GM23338 (cell line): ENCODE measurements around the gene LPIN1.

ENCODE experiments used
- CREB1 ChIP-seq: fragments of 250-450 bp; sonication (Bioruptor Pico); IDR thresholded peaks from 2 replicates; pipeline ENCODE4 v1.5.0; 2020; ENCODE audit warnings: low read depth, mild to moderate bottlenecking, moderate library complexity
- CTCF ChIP-seq, 2 experiments: fragments of 200-600 bp in 1 of 2; sonication (generic) in 1 of 2; conservative IDR thresholded peaks; 2 replicates each; pipeline versions ENCODE4 v1.5.1 to v1.6.1; 2016 to 2017; ENCODE audit warnings: antibody characterized with exemption in 2 of 2, low read depth in 2 of 2, mild to moderate bottlenecking in 2 of 2, moderate library complexity in 1 of 2
- EZH2 ChIP-seq: fragments of 200-600 bp; sonication (generic); IDR thresholded peaks from one replicate; pipeline ENCODE4 v1.8.0; 2017; ENCODE audit warnings: antibody characterized with exemption, mild to moderate bottlenecking, low read depth; ENCODE audit not compliant: unreplicated experiment
- EZH2phosphoT487 ChIP-seq: fragments of 200-600 bp; sonication (generic); IDR thresholded peaks from one replicate; pipeline ENCODE4 v1.8.1; 2018; ENCODE audit warnings: antibody characterized with exemption; ENCODE audit not compliant: unreplicated experiment
- JUNB ChIP-seq: IDR thresholded peaks from one replicate; pipeline ENCODE4 v1.6.1; 2016; ENCODE audit warnings: antibody characterized with exemption; ENCODE audit not compliant: unreplicated experiment
- NANOG ChIP-seq: IDR thresholded peaks from 2 replicates; pipeline ENCODE4 v1.6.1; 2016; ENCODE audit warnings: antibody characterized with exemption, borderline replicate concordance
- POLR2AphosphoS5 ChIP-seq: IDR thresholded peaks from 2 replicates; pipeline ENCODE4 v1.6.1; 2016; ENCODE audit warnings: antibody characterized with exemption, low read depth
- REST ChIP-seq: IDR thresholded peaks from one replicate; pipeline ENCODE4 v1.6.1; 2018; ENCODE audit warnings: antibody characterized with exemption; ENCODE audit not compliant: unreplicated experiment
- ZNF114 ChIP-seq: fragments of 250-450 bp; sonication (Bioruptor Pico); IDR thresholded peaks from 2 replicates; pipeline ENCODE4 v1.5.0; 2020; ENCODE audit warnings: mild to moderate bottlenecking, moderate library complexity
- TF ChIP-seq, protein P1 (sequence below): fragments of 250-450 bp; sonication (Bioruptor Pico); IDR thresholded peaks from 2 replicates; pipeline ENCODE4 v1.5.0; 2020; ENCODE audit warnings: mild to moderate bottlenecking, moderate library complexity

DNA sequence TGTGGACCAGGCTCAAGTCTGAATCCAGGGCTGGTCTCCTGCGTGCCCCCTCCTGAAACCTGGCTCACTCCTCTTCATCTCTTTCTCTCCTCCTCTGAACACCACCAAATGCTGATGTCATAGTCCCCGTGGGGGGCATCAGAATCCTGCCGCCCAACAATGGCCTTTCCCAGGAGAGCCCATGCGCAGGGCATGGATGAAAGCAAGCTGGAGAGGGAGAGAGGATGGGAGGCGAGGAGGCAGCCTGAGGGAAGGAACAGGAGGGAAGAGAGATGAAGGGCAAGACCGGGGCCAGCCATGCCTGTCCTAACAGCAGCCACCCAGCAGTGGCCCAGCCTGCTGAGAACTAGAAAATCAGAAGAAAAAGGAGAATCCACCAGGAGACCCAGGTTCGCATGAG, 22.3 kb upstream of the LPIN1 start:
- TF ChIP-seq ZNF114 (CRISPR knock-in tag) (no peak), POLR2AphosphoS5 (no peak), CTCF (conservative IDR thresholded peaks at IDR 0.05; ENCODE audit: low read depth in 2 of 2) (no peak), EZH2phosphoT487 (no peak), REST (no peak), EZH2 (no peak), NANOG (no peak), CREB1 (CRISPR knock-in tag) (no peak), JUNB (no peak)
- TF ChIP-seq, protein P1, sequence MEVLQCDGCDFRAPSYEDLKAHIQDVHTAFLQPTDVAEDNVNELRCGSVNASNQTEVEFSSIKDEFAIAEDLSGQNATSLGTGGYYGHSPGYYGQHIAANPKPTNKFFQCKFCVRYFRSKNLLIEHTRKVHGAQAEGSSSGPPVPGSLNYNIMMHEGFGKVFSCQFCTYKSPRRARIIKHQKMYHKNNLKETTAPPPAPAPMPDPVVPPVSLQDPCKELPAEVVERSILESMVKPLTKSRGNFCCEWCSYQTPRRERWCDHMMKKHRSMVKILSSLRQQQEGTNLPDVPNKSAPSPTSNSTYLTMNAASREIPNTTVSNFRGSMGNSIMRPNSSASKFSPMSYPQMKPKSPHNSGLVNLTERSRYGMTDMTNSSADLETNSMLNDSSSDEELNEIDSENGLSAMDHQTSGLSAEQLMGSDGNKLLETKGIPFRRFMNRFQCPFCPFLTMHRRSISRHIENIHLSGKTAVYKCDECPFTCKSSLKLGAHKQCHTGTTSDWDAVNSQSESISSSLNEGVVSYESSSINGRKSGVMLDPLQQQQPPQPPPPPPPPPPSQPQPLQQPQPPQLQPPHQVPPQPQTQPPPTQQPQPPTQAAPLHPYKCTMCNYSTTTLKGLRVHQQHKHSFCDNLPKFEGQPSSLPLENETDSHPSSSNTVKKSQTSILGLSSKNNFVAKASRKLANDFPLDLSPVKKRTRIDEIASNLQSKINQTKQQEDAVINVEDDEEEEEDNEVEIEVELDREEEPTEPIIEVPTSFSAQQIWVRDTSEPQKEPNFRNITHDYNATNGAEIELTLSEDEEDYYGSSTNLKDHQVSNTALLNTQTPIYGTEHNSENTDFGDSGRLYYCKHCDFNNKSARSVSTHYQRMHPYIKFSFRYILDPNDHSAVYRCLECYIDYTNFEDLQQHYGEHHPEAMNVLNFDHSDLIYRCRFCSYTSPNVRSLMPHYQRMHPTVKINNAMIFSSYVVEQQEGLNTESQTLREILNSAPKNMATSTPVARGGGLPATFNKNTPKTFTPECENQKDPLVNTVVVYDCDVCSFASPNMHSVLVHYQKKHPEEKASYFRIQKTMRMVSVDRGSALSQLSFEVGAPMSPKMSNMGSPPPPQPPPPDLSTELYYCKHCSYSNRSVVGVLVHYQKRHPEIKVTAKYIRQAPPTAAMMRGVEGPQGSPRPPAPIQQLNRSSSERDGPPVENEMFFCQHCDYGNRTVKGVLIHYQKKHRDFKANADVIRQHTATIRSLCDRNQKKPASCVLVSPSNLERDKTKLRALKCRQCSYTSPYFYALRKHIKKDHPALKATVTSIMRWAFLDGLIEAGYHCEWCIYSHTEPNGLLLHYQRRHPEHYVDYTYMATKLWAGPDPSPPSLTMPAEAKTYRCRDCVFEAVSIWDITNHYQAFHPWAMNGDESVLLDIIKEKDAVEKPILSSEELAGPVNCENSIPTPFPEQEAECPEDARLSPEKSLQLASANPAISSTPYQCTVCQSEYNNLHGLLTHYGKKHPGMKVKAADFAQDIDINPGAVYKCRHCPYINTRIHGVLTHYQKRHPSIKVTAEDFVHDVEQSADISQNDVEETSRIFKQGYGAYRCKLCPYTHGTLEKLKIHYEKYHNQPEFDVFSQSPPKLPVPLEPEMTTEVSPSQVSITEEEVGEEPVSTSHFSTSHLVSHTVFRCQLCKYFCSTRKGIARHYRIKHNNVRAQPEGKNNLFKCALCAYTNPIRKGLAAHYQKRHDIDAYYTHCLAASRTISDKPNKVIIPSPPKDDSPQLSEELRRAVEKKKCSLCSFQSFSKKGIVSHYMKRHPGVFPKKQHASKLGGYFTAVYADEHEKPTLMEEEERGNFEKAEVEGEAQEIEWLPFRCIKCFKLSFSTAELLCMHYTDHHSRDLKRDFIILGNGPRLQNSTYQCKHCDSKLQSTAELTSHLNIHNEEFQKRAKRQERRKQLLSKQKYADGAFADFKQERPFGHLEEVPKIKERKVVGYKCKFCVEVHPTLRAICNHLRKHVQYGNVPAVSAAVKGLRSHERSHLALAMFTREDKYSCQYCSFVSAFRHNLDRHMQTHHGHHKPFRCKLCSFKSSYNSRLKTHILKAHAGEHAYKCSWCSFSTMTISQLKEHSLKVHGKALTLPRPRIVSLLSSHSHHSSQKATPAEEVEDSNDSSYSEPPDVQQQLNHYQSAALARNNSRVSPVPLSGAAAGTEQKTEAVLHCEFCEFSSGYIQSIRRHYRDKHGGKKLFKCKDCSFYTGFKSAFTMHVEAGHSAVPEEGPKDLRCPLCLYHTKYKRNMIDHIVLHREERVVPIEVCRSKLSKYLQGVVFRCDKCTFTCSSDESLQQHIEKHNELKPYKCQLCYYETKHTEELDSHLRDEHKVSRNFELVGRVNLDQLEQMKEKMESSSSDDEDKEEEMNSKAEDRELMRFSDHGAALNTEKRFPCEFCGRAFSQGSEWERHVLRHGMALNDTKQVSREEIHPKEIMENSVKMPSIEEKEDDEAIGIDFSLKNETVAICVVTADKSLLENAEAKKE (CRISPR knock-in tag): no peak
